H1 (cell line): ENCODE data around the gene PPA1. TPM values are rescaled to one million over a fixed set of nuclear protein-coding genes. Genes with fewer than 3 reads are reported as not detected.

Experiments
- CTCF ChIA-PET: fragments of 300-600 bp; sonication (Branson Sonifier 250); formaldehyde crosslinking; loops from one replicate; lab custom pipeline; 2021; ENCODE audit not compliant: partially characterized antibody; lab: Charles Lee
- POLR2A ChIA-PET: fragments of 300-600 bp; sonication (Branson Sonifier 250); formaldehyde crosslinking; loops from one replicate; lab custom pipeline; 2021; ENCODE audit warnings: inconsistent platforms; ENCODE audit not compliant: partially characterized antibody; lab: Charles Lee
- DNase-seq, 2 experiments: peaks; one replicate each; pipeline versions ENCODE4 v3.0.0 to v3.0.0-alpha.2; 2010 to 2022; ENCODE audit warnings: low spot score in 2 of 2, low read depth in 1 of 2, mixed read lengths in 1 of 2
- FAIRE-seq: peaks from 2 replicates; lab custom pipeline; 2011; peaks lifted over from hg19 to GRCh38; lab: Jason Lieb, UNC
- H2AFZ ChIP-seq: 2 replicates; pipeline ENCODE4 v1.8.1; 2012; ENCODE audit warnings: low read length, inconsistent platforms
- H2AK5ac ChIP-seq: 2 replicates; pipeline ENCODE4 v1.6.1; 2013; ENCODE audit warnings: low read depth, low read length
- H2BK120ac ChIP-seq: replicated peaks from 2 replicates; pipeline ENCODE3; 2013; ENCODE audit warnings: low read depth, low read length, inconsistent platforms
- H2BK12ac ChIP-seq: 2 replicates; pipeline ENCODE4 v1.6.1; 2013; ENCODE audit warnings: low read depth, low read length
- H2BK15ac ChIP-seq: 2 replicates; pipeline ENCODE4 v1.6.1; 2013; ENCODE audit warnings: low read length
- H2BK20ac ChIP-seq: 2 replicates; pipeline ENCODE4 v1.6.1; 2013; ENCODE audit warnings: low read length
- H2BK5ac ChIP-seq: 2 replicates; pipeline ENCODE4 v1.6.1; 2013; ENCODE audit warnings: low read depth, low read length
- H3K14ac ChIP-seq: 2 replicates; pipeline ENCODE4 v1.6.1; 2013; ENCODE audit warnings: inconsistent platforms; ENCODE audit not compliant: insufficient read length
- H3K18ac ChIP-seq: 2 replicates; pipeline ENCODE4 v1.6.1; 2013; ENCODE audit warnings: low read length; ENCODE audit errors: extremely low read depth
- H3K23ac ChIP-seq: 2 replicates; pipeline ENCODE4 v1.6.1; 2013; ENCODE audit warnings: inconsistent platforms; ENCODE audit not compliant: insufficient read length
- H3K23me2 ChIP-seq: 2 replicates; pipeline ENCODE4 v1.6.1; 2013; ENCODE audit warnings: low read depth, low read length
- H3K27ac ChIP-seq: 2 replicates; pipeline ENCODE4 v1.6.1; 2011; ENCODE audit warnings: low read depth, low read length, inconsistent platforms
- H3K27me3 ChIP-seq, 4 experiments: replicated peaks in 1 of 4; 1 replicate in 1 of 4; 2 replicates in 3 of 4; pipeline versions ENCODE4 v1.6.1 to v1.8.1; 2011 to 2013; ENCODE audit warnings: low read length in 3 of 4, mild to moderate bottlenecking in 3 of 4, inconsistent platforms in 2 of 4, mixed read lengths in 2 of 4, moderate library complexity in 1 of 4; ENCODE audit not compliant: control insufficient read depth in 3 of 4, insufficient read depth in 3 of 4; ENCODE audit errors: extremely low read depth in 1 of 4
- H3K36me3 ChIP-seq, 4 experiments: 2 replicates each; pipeline versions ENCODE4 v1.6.1 to v1.8.1; 2011 to 2013; ENCODE audit warnings: mild to moderate bottlenecking in 4 of 4, low read length in 3 of 4, moderate library complexity in 2 of 4, control low read depth in 1 of 4, inconsistent platforms in 1 of 4; ENCODE audit not compliant: insufficient read depth in 4 of 4, control insufficient read depth in 2 of 4
- H3K4ac ChIP-seq: replicated peaks from 2 replicates; pipeline ENCODE3; 2013; ENCODE audit warnings: low read length, low read depth, mixed read lengths, inconsistent platforms; ENCODE audit not compliant: insufficient read length
- H3K4me1 ChIP-seq, 4 experiments: replicated peaks in 1 of 4; 1 replicate in 1 of 4; 2 replicates in 3 of 4; pipeline versions ENCODE4 v1.6.1 to v1.8.1; 2011 to 2013; ENCODE audit warnings: low read length in 3 of 4, inconsistent platforms in 2 of 4, mixed read lengths in 1 of 4; ENCODE audit not compliant: insufficient read depth in 4 of 4, control insufficient read depth in 3 of 4
- H3K4me2 ChIP-seq, 2 experiments: 2 replicates each; pipeline versions ENCODE4 v1.6.1 to v1.8.1; 2011 to 2013; ENCODE audit warnings: low read depth in 2 of 2, low read length in 2 of 2, control low read depth in 1 of 2, inconsistent platforms in 1 of 2, mild to moderate bottlenecking in 1 of 2; ENCODE audit not compliant: insufficient read depth in 1 of 2
- H3K4me3 ChIP-seq, 4 experiments: fragments of 200-600, 300-600 bp in 1 of 4; sonication (generic), shearing (Covaris generic), sonication (Bioruptor Twin) in 1 of 4; 2 replicates each; pipeline versions ENCODE4 v1.5.1 to v1.8.1; 2011 to 2016; ENCODE audit warnings: low read length in 4 of 4, low read depth in 3 of 4, control low read depth in 2 of 4, inconsistent platforms in 2 of 4, mild to moderate bottlenecking in 2 of 4, mixed read lengths in 1 of 4, moderate library complexity in 1 of 4; ENCODE audit not compliant: insufficient read depth in 2 of 4; ENCODE audit errors: extremely low read depth in 1 of 4
- H3K56ac ChIP-seq: replicated peaks from 2 replicates; pipeline ENCODE3; 2013; ENCODE audit warnings: low read depth, mild to moderate bottlenecking, mixed read lengths, low read length, inconsistent platforms; ENCODE audit not compliant: insufficient read length
- H3K79me1 ChIP-seq: 2 replicates; pipeline ENCODE4 v1.6.1; 2013; ENCODE audit warnings: low read depth, low read length, control low read depth
- H3K79me2 ChIP-seq, 2 experiments: 2 replicates each; pipeline versions ENCODE4 v1.6.1 to v1.8.1; 2012 to 2013; ENCODE audit warnings: low read length in 2 of 2, mild to moderate bottlenecking in 2 of 2, inconsistent platforms in 1 of 2; ENCODE audit not compliant: insufficient read depth in 2 of 2, control insufficient read depth in 1 of 2
- H3K9ac ChIP-seq, 4 experiments: replicated peaks in 1 of 4; 1 replicate in 1 of 4; 2 replicates in 3 of 4; pipeline versions ENCODE4 v1.6.1 to v1.8.1; 2011 to 2013; ENCODE audit warnings: low read depth in 3 of 4, low read length in 3 of 4, control low read depth in 2 of 4, mild to moderate bottlenecking in 2 of 4, moderate library complexity in 2 of 4, inconsistent platforms in 1 of 4; ENCODE audit errors: extremely low read depth in 1 of 4
- H3K9me3 ChIP-seq, 2 experiments: 2 replicates each; pipeline versions ENCODE4 v1.6.1 to v1.8.1; 2012 to 2013; ENCODE audit warnings: mild to moderate bottlenecking in 2 of 2, moderate library complexity in 2 of 2, control low read depth in 1 of 2, inconsistent platforms in 1 of 2, low read depth in 1 of 2, low read length in 1 of 2, mixed read lengths in 1 of 2; ENCODE audit not compliant: insufficient read depth in 2 of 2
- H4K20me1 ChIP-seq, 2 experiments: replicated peaks in 1 of 2; 2 replicates each; pipeline versions ENCODE3 to v1.8.1; 2011 to 2013; ENCODE audit warnings: inconsistent platforms in 2 of 2, low read length in 2 of 2, mild to moderate bottlenecking in 1 of 2; ENCODE audit not compliant: insufficient read depth in 2 of 2, control insufficient read depth in 1 of 2
- H4K5ac ChIP-seq: 2 replicates; pipeline ENCODE4 v1.6.1; 2013; ENCODE audit warnings: low read length, low read depth, mixed read lengths, inconsistent platforms; ENCODE audit not compliant: insufficient read length
- H4K8ac ChIP-seq: 2 replicates; pipeline ENCODE4 v1.8.0; 2013; ENCODE audit warnings: mild to moderate bottlenecking, moderate library complexity, low read length, inconsistent platforms; ENCODE audit not compliant: insufficient read depth; ENCODE audit errors: extremely low read depth
- H4K91ac ChIP-seq: replicated peaks from 2 replicates; pipeline ENCODE3; 2013; ENCODE audit warnings: low read length, mixed read lengths, inconsistent platforms; ENCODE audit not compliant: insufficient read length
- BACH1 ChIP-seq: IDR thresholded peaks from 2 replicates; pipeline ENCODE4 v1.6.1; 2012; ENCODE audit warnings: low read length, improper control_type of control experiment
- BRCA1 ChIP-seq: IDR thresholded peaks from 2 replicates; pipeline ENCODE4 v1.6.1; 2012; ENCODE audit warnings: low read depth, low read length, improper control_type of control experiment
- CHD1 ChIP-seq: IDR thresholded peaks from 2 replicates; pipeline ENCODE4 v1.6.1; 2012; ENCODE audit warnings: low read depth, low read length, improper control_type of control experiment
- JUN ChIP-seq: IDR thresholded peaks from 2 replicates; pipeline ENCODE4 v1.6.1; 2011; ENCODE audit warnings: low read depth, mild to moderate bottlenecking, improper control_type of control experiment, low read length
- POLR2AphosphoS5 ChIP-seq: IDR thresholded peaks from 2 replicates; pipeline ENCODE4 v1.6.1; 2011; ENCODE audit warnings: low read depth, low read length
- RXRA ChIP-seq: IDR thresholded peaks from 2 replicates; pipeline ENCODE4 v1.6.1; 2011; ENCODE audit warnings: low read depth, mild to moderate bottlenecking, low read length, moderate library complexity; ENCODE audit not compliant: insufficient read depth
- SIX5 ChIP-seq: IDR thresholded peaks from 2 replicates; pipeline ENCODE4 v1.6.1; 2011; ENCODE audit warnings: mild to moderate bottlenecking, low read depth, low read length
- TBP ChIP-seq: IDR thresholded peaks from 2 replicates; pipeline ENCODE4 v1.6.1; 2011; ENCODE audit warnings: low read depth, low read length, improper control_type of control experiment
- WGBS, 2 experiments: shearing (Covaris generic) in 1 of 2; methylation state at CpG; one replicate each; pipeline versions ENCODE4 v1.1.6 to v1.1.7; 2013 to 2015; ENCODE audit warnings: low lambda C conversion rate in 2 of 2, mixed read lengths in 2 of 2, inconsistent platforms in 1 of 2, low coverage in 1 of 2, missing lambda C conversion rate in 1 of 2; ENCODE audit not compliant: insufficient replicate concordance in 2 of 2, insufficient coverage in 1 of 2, insufficient read length in 1 of 2; ENCODE audit errors: extremely low coverage in 1 of 2, missing lambda C conversion rate in 1 of 2; 5-methylcytosine and 5-hydroxymethylcytosine counted together
- polyA plus RNA-seq, 7 experiments: library from polyadenylated mRNA; depleted of rRNA in 3 of 7; stranded (reverse) in 5 of 7; unstranded in 2 of 7; fragments of >200 nt in 5 of 7; fragments of 200-250 nt in 2 of 7; gene quantifications; 1 replicate in 5 of 7; 2 replicates in 1 of 7; 4 replicates in 1 of 7; pipeline versions ENCODE4 v1.2.1 to v1.2.3, GENCODE V29; 2011 to 2013; ENCODE audit warnings: missing spikeins in 2 of 7, mixed read lengths in 2 of 7
- total RNA-seq: library from RNA; stranded (reverse); fragmentation: NEBNext Ultra II Directional; extraction: Animal tissue kit (Norgen Biotek cat#: 25700); gene quantifications from 2 replicates; pipeline ENCODE4 v1.2.1, GENCODE V29; 2021

PPA1 gene
- total and polyA plus RNA-seq, 2 of the 8 experiments (the other 6 are each of a cell fraction or from before 2014, with no cell fraction given), result 77.0 to 191 TPM

GRCh38 chr10:70201105-70201504 lies 32.1 kb downstream of the PPA1 start:
- no peak overlapping the region for H3K23ac ChIP-seq
- peaks cover 2 to 43% (median 22%) of the 10 kb centered on the region in 4 experiments for H3K36me3 ChIP-seq
- no peak overlapping the region for H2BK12ac ChIP-seq
- no peak overlapping the region for H2BK5ac ChIP-seq
- no peak overlapping the region for H2AFZ ChIP-seq
- 84% methylated on average over 1 of the region's 1 CpG; no CpG with 5 or more reads in 1 of the 2 experiments for WGBS, 2 experiments
- CTCF ChIA-PET, result interaction anchor here (1.4 kb wide), 2 partner anchors 25 to 85 kb away, joined by 4 to 5 read pairs; no protein-coding TSS in a partner anchor
- H3K27me3 ChIP-seq, result no peaks in the 10 kb centered on the region
- no peak overlapping the region for H3K9ac ChIP-seq
- H3K23me2 ChIP-seq, result no peaks in the 10 kb centered on the region
- H4K91ac ChIP-seq, result no peak overlapping the region
- no peaks in the 10 kb centered on the region for H3K79me2 ChIP-seq
- H3K79me1 ChIP-seq, result no peaks in the 10 kb centered on the region
- no peak overlapping the region for H3K18ac ChIP-seq
- no peak overlapping the region for H3K56ac ChIP-seq
- no peak overlapping the region for H3K27ac ChIP-seq
- no peak overlapping the region for H4K5ac ChIP-seq
- FAIRE-seq, result no peak
- no peak overlapping the region for H3K4me3 ChIP-seq
- H3K4ac ChIP-seq, result no peak overlapping the region
- no peaks in the 10 kb centered on the region for H3K9me3 ChIP-seq
- POLR2A ChIA-PET, result no interaction called here
- H2BK20ac ChIP-seq, result no peak overlapping the region
- H4K8ac ChIP-seq, result no peak overlapping the region
- no peaks in the 10 kb centered on the region for H4K20me1 ChIP-seq
- no peak overlapping the region for H3K14ac ChIP-seq
- H3K4me1 ChIP-seq, result no peaks in the 10 kb centered on the region
- no peak overlapping the region for H2AK5ac ChIP-seq
- DNase-seq, result no peak
- H2BK15ac ChIP-seq, result no peak overlapping the region
- H3K4me2 ChIP-seq, result no peak overlapping the region
- no peak overlapping the region for H2BK120ac ChIP-seq
- TF ChIP-seq POLR2AphosphoS5 (no peak), JUN (no peak), CHD1 (no peak), BACH1 (no peak), RXRA (no peak), TBP (no peak), BRCA1 (no peak), SIX5 (no peak)
